GM18511 (cell line): ENCODE results near the gene PKNOX2.

Source experiments
- ATAC-seq: cut with Tn5 transposase; IDR thresholded peaks from one replicate; pipeline ENCODE4 v1.9.1; 2021; ENCODE audit warnings: mild to moderate bottlenecking, moderate library complexity; ENCODE audit not compliant: unreplicated experiment

Gene PKNOX2

GRCh38 chr11:125171974-125172373 is 7.4 kb downstream of the PKNOX2 start:
- ATAC-seq: no peak

GRCh38 chr11:125173027-125173426 is 8.5 kb downstream of the PKNOX2 start:
- ATAC-seq: no peak

DNA sequence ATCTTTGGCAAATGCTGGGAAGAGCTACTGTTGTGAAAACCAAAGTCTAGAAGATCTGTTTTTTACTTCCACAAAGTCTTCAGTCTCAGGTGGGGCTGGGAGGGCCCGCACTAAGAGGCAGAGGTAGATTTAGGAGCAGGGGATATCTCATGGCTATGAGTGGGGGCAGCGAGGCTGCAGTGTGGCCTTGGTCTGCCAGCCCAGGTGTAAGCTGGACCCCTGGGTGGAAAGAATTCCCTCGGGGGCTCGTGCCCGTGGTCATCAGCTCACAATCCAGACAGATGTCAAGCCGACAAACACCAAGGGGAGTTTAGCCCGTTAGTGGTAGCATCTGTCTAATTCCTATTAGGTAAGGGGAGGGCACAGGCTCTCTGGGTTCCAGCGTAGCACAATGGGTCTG is 9.0 kb downstream of the PKNOX2 start:
- no peak for ATAC-seq

DNA sequence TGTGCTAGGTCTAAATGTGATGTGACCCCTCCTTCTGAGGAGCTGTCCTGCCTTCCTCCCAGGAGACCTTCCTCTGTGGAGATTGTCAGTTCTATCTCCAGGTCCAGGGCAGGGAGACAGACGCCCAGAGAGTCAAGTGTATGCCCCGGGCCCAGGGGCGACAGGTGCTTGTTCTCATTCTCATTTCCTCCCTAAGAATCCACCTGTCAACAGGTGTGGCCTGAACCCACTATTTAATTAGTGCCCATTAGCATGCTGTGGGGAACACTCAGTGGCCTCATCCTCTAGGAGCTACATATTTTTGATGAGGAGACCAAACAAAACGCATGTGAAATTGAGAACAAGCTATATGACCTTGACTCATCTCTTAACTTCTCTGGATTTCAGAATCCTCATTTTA is 9.5 kb downstream of the PKNOX2 start:
- no peak for ATAC-seq

DNA sequence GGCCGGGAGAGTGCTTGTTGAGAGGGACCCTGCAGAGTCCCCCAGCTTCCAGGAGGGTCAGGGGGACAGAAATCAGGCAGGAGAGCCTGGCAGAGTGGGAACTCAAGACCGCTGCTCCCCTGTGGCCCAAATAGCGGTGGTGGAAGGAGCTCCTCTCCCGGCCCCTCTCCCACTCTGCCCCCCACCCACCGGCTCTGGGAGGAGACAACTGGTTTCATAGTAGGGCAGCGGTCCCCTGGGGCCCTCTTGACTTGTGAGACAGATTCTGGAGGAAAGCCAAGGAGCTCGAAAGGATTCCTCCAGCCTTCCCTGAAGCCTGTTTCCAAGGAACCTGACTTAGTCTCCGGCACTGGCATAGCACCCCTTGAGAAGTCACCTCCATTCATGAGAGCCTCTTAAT is 10.1 kb downstream of the PKNOX2 start:
- ATAC-seq: no peak

DNA sequence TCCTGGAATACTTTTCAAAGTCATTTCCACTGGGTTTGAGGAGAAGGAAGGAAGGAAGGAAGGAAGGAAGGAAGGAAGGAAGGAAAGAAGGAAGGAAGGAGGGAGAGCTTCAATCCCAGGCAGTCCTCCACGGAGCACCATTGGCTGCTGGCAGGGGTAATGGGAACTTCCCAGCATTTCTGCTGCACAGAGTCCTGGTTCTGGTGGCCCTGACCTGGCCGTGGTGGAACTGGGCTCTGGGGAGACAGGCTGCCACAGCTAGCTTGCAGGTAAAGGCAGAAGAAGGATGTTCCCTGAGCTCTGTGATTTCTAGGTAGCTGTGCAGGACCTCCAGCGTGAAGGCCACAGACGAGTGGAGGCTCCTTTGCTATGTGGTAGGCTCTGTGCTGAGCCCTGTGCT is 10.6 kb downstream of the PKNOX2 start:
- ATAC-seq: no peak

- no peak for ATAC-seq
Measured at GRCh38 chr11:125175896-125176575, 11.5 kb downstream of the PKNOX2 start.

GRCh38 chr11:125176866-125177265 is 12.3 kb downstream of the PKNOX2 start:
- ATAC-seq: peak; percentile 65

DNA sequence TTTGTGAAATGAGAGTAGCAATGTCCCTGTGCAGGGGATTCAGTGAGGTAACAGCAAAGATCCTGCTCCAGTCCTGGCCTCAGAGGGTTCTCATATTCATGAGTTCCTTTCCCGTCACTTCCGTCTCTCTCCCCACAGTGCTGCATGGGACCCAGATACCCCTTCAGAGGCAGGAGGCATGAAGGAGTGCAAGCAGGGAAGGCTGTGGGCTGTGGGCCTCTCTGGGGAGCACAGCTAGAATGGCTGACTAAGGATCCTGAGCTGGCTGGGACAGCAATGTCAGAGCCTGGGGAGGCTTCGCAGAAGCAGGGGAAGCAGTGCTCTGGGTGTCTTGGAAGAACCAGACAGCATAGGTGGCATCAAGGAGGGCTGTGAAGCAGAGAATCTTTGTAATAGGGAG is 13.0 kb downstream of the PKNOX2 start:
- no peak for ATAC-seq

- ATAC-seq: no peak
Measured at GRCh38 chr11:125179346-125179745, 14.8 kb downstream of the PKNOX2 start.

DNA sequence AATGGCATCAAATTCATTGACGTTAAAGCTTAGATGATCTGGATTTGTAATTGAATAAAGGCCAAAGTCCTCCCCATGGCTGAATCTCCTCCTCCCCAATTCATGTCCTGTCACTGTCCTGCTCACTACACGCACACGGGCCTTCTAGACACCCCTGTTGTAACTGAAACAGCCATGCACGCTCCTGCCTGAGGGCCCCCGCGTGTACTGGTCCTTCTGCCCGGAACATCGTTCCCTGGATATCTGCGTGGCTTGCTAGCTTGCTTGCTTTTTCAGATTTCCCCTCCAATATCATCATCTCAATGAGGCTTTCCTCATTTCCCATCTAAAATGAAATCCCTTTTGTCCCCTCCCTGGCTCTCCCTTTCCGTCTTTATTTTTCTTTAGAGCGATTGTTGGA is 15.3 kb downstream of the PKNOX2 start:
- no peak for ATAC-seq

DNA sequence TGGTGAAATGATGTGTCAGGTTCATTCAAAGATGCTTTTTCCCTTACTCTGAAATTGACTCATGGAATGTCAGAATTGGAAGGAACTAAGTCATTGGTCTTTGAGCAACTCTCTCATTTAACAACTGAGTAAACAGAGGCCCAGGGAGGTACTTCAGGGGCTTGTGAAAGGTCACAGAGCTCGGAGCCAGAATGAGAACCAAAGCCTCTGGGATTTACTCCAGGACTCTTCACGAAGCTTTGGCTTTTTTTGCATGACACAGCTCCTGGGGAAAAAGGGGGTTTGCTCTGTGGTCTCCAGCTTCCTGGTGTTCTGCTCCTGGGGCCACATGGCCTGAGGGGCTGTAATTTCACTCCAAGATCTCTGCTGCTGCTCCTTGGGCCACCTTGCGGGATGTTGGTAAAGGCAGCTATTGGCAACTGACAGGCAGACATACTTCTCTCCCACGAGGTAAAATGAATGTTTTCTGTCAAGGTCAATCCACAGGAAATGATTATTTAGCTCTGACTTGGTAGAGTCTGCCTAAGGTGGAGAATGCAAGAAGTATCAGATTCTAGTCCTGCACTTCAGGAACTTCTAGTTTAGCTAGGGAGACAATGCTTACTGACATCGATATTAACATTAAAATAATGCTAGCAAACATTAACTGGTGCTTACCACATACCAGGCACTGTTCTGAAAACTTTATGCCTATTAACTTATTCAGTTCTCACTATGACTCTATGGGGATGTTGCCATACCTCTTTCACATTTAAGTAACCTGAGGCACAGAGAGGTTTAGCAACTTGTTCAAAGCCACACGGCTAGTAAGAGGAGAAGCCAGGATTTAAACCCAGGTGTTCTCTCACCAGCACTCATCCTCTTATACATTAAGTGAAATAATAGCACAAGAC is 16.1 kb downstream of the PKNOX2 start:
- ATAC-seq: peak; percentile 81

DNA sequence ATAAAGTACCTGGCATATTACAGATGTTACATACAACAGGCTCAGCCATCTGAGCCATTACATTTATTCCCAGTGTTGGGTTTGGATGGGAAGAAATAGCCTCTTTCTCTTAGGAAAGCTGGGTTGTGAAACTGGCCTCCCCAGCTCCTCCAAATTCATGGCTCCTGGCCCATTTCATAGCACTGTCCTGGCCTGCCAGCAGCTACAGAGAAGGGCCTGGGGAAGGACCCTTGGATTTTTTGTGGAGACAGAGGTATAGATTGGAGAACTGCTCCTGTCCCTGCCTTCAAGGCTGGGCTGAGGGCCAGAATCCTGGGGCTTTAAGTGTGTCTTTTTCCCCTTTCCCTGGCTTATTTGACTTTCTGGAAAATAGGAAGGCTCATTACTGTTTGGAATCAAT is 18.0 kb downstream of the PKNOX2 start:
- ATAC-seq: no peak

DNA sequence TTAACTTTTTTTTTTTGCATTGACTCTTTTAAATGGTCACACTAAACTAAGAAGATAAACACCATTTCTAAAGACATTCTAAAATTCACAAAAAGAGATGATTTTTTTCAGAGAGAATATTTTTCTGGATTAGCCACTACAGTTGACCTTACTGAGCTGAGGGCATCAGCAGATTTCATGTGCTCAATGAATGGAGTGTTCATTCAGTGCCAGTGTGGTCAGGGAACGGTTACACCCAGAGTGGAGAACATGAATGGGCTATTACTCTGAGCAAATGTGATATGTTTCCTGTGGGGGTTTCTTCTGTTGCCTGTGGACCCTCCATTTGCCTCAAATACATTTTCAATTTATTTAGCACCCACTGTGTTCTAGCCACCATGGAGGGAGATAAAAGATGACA is 19.1 kb downstream of the PKNOX2 start:
- ATAC-seq: no peak

DNA sequence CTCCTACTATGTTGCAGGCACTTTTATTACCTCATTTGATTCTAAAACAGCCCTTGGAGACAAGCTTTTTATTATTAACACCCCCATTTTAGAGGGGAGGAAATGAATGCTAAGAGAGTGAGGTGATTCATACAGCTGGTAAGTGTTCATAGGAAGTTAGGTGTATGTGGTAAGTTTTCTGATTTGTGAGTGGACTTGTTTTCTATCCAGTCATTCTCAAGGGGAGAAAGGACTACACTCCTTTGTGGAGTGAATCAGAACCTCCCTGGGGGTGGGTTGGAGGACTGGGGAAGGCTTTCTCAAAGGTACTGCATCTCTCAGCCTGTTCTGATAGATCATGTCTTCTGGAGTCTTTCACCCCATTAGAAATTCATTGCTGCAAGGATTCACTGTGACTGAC is 23.5 kb downstream of the PKNOX2 start:
- no peak for ATAC-seq

GRCh38 chr11:125190566-125190965 is 26.0 kb downstream of the PKNOX2 start:
- ATAC-seq: no peak

GRCh38 chr11:125192183-125192582 is 27.6 kb downstream of the PKNOX2 start:
- ATAC-seq: no peak

- no peak for ATAC-seq
Measured at GRCh38 chr11:125192717-125193415, 28.3 kb downstream of the PKNOX2 start.

- ATAC-seq: no peak
Measured at GRCh38 chr11:125193416-125193726, 28.8 kb downstream of the PKNOX2 start.

DNA sequence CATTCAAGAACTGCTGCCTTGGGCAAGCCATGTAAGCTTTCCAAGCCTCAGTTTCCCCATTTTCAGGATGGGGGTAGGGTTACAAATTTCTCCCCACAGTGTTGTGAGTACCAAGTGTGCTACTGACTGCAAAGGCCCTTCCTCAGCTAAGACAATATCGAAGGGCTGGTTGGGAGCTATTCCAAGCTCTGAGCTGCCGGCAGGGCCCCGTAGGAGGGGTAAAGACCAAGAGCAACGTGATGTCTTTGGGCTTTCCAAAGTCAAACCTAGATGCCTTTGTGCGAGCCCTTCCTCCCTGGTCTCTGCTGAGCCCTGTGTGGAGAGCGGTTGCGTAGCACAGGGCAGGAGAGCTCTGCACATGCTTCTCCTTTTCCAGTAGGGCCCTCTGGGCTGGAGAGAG is 29.3 kb downstream of the PKNOX2 start:
- ATAC-seq: no peak

DNA sequence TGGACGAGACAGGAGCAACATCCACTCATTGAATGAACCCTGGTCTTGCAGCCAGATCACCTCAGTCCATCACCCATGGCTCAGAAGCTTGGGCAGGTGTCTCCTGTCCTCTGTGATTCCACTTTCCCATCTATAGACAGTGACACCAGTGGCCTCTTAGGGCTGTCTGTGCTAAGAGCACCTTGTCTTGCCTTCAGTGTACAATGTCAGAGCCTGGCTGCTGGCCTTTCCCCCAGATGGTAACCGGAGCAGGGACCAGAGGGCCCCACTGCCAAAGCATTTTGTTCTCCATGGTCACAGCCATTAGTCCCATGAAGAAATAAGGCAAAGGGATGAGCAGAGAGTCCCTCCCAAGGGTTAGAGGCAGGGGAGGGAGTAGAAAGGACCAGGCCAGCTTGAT is 35.4 kb downstream of the PKNOX2 start:
- ATAC-seq: no peak

- no peak for ATAC-seq
Measured at GRCh38 chr11:125200441-125200840, 35.9 kb downstream of the PKNOX2 start.
